ENCODE results near the gene MACF1. TPM values are rescaled to one million over a fixed set of nuclear protein-coding genes. Genes with fewer than 3 reads are reported as not detected.

MACF1 gene
- total RNA-seq, 3 donors from 2014 or later, result 279 to 350 (median 325) TPM

- H3K4me1 ChIP-seq, result no peaks in the 10 kb centered on the region
- H3K4me3 ChIP-seq, result no peak overlapping the region
- H3K27ac ChIP-seq, result no peak overlapping the region
- H3K27me3 ChIP-seq, result no peaks in the 10 kb centered on the region
- TF ChIP-seq POLR2AphosphoS5 (IDR thresholded peaks at IDR 0.05) (no peak), POLR2A (IDR thresholded peaks at IDR 0.05) (no peak), CTCF (IDR thresholded peaks at IDR 0.05) (no peak)
- intact Hi-C loops (cut with DNase I; ENCODE audit: low total_unique reads), result no loop called here
- no peak for DNase-seq (ENCODE audit: low spot score in 2 of 2)
- no peaks in the 10 kb centered on the region for H3K9me3 ChIP-seq
- H3K36me3 ChIP-seq, result no peaks in the 10 kb centered on the region
Measured at GRCh38 chr1:39384305-39384704, 179.8 kb downstream of the MACF1 start.

GRCh38 chr1:39385067-39385988 is 180.8 kb downstream of the MACF1 start:
- no peak overlapping the region for H3K4me3 ChIP-seq
- H3K9me3 ChIP-seq, result no peaks in the 10 kb centered on the region
- no peaks in the 10 kb centered on the region for H3K36me3 ChIP-seq
- no peak for DNase-seq (ENCODE audit: low spot score in 2 of 2)
- H3K4me1 ChIP-seq, result no peaks in the 10 kb centered on the region
- TF ChIP-seq POLR2AphosphoS5 (IDR thresholded peaks at IDR 0.05) (no peak), CTCF (IDR thresholded peaks at IDR 0.05) (no peak), POLR2A (IDR thresholded peaks at IDR 0.05) (no peak)
- H3K27ac ChIP-seq, result no peak overlapping the region
- no peaks in the 10 kb centered on the region for H3K27me3 ChIP-seq
- intact Hi-C loops (cut with DNase I; ENCODE audit: low total_unique reads), result no loop called here

GRCh38 chr1:39386997-39387396 is 182.5 kb downstream of the MACF1 start:
- no peak for TF ChIP-seq CTCF (IDR thresholded peaks at IDR 0.05)
- TF ChIP-seq POLR2A (IDR thresholded peaks at IDR 0.05), result no peak
- no peak for TF ChIP-seq POLR2AphosphoS5 (IDR thresholded peaks at IDR 0.05)
- Histone ChIP-seq H3K9me3 (no peaks in the 10 kb centered on the region), H3K27me3 (no peaks in the 10 kb centered on the region), H3K27ac (no peak overlapping the region), H3K36me3 (no peaks in the 10 kb centered on the region), H3K4me3 (no peak overlapping the region), H3K4me1 (peaks cover 0 to 9% of the 10 kb centered on the region in 2 donors)
- intact Hi-C loops (cut with DNase I; ENCODE audit: low total_unique reads), result no loop called here
- no peak for DNase-seq (ENCODE audit: low spot score in 2 of 2)

- H3K4me3 ChIP-seq, result no peak overlapping the region
- H3K27me3 ChIP-seq, result no peaks in the 10 kb centered on the region
- intact Hi-C loops (cut with DNase I; ENCODE audit: low total_unique reads), result no loop called here
- no peak for DNase-seq (ENCODE audit: low spot score in 2 of 2)
- peaks cover 0 to 14% of the 10 kb centered on the region in 2 donors for H3K4me1 ChIP-seq
- H3K27ac ChIP-seq, result no peak overlapping the region
- H3K9me3 ChIP-seq, result no peaks in the 10 kb centered on the region
- no peaks in the 10 kb centered on the region for H3K36me3 ChIP-seq
- TF ChIP-seq POLR2A (IDR thresholded peaks at IDR 0.05), result no peak
- TF ChIP-seq CTCF (IDR thresholded peaks at IDR 0.05), result no peak
- no peak for TF ChIP-seq POLR2AphosphoS5 (IDR thresholded peaks at IDR 0.05)
Measured at GRCh38 chr1:39387452-39387851, 183.0 kb downstream of the MACF1 start.

Measured in breast epithelium (tissue), 4 donors.